B cell (primary cell): ENCODE measurements around the gene HOXB3. TPM values are rescaled to one million over a fixed set of nuclear protein-coding genes. Genes with fewer than 3 reads are reported as not detected.
A peak's percentile ranks its signal among the peaks of the same experiment; 100 is the strongest.

ENCODE experiments used
- ATAC-seq: fragments of 200-7000 bp; cut with Tn5 transposase; one replicate; pipeline ENCODE4 v1.10.0; 2021; ENCODE audit warnings: low read depth, mild to moderate bottlenecking, moderate number of reproducible peaks, moderate library complexity
- CTCF ChIA-PET: fragments of 350-600 bp; sonication (Branson Sonifier 250); formaldehyde crosslinking; loops from one replicate; lab custom pipeline; 2021; ENCODE audit warnings: antibody characterized with exemption, inconsistent platforms; lab: Charles Lee
- POLR2A ChIA-PET: fragments of 350-600 bp; sonication (Branson Sonifier 250); formaldehyde crosslinking; loops from one replicate; lab custom pipeline; 2021; ENCODE audit warnings: antibody characterized with exemption; lab: Charles Lee
- DNase-seq: peaks from one replicate; pipeline ENCODE4 v3.0.0; 2013
- H2AFZ ChIP-seq: 2 replicates; pipeline ENCODE4 v1.6.1; 2012; ENCODE audit warnings: mild to moderate bottlenecking, low read depth, low read length; ENCODE audit not compliant: insufficient read depth, poor library complexity, severe bottlenecking
- H3K27ac ChIP-seq, 2 donors: 1 replicate in 1 of 2; 2 replicates in 1 of 2; pipeline ENCODE4 v1.5.1; 2012 to 2013; ENCODE audit warnings: low read length in 2 of 2, mild to moderate bottlenecking in 2 of 2, moderate library complexity in 1 of 2
- H3K27me3 ChIP-seq, 4 experiments: fragments of 200-600 bp in 1 of 4; sonication (generic) in 1 of 4; replicated peaks in 1 of 4; 1 replicate in 2 of 4; 2 replicates in 2 of 4; pipeline versions ENCODE4 v1.6.1 to v1.7.0; 2013 to 2016; ENCODE audit warnings: low read length in 3 of 4, mild to moderate bottlenecking in 2 of 4, mixed read lengths in 1 of 4, moderate library complexity in 1 of 4; ENCODE audit not compliant: insufficient read depth in 4 of 4, control insufficient read depth in 3 of 4; ENCODE audit errors: control extremely low read depth in 1 of 4
- H3K36me3 ChIP-seq, 2 experiments: replicated peaks in 1 of 2; 1 replicate in 1 of 2; 2 replicates in 1 of 2; pipeline versions ENCODE4 v1.6.1 to v1.7.1; 2013; ENCODE audit warnings: low read length in 1 of 2; ENCODE audit not compliant: insufficient read depth in 2 of 2, control insufficient read depth in 1 of 2; ENCODE audit errors: control extremely low read depth in 1 of 2, extremely low read depth in 1 of 2
- H3K4me1 ChIP-seq, 2 donors: fragments of 200-600 bp in 1 of 2; sonication (generic) in 1 of 2; 1 replicate in 1 of 2; 2 replicates in 1 of 2; pipeline versions ENCODE4 v1.5.1 to v1.6.1; 2013 to 2017; ENCODE audit warnings: low read length in 2 of 2; ENCODE audit not compliant: control insufficient read depth in 2 of 2, insufficient read depth in 2 of 2
- H3K4me2 ChIP-seq: replicated peaks from 2 replicates; pipeline ENCODE3; 2012; ENCODE audit warnings: mild to moderate bottlenecking, low read depth, low read length; ENCODE audit not compliant: poor library complexity, severe bottlenecking
- H3K4me3 ChIP-seq, 5 experiments: fragments of 200-600 bp in 1 of 5; sonication (generic) in 1 of 5; 1 replicate in 3 of 5; 2 replicates in 2 of 5; pipeline versions ENCODE4 v1.5.1 to v1.7.0; 2011 to 2016; ENCODE audit warnings: low read length in 4 of 5, mild to moderate bottlenecking in 4 of 5, low read depth in 2 of 5, control low read depth in 1 of 5, moderate library complexity in 1 of 5; ENCODE audit not compliant: insufficient read depth in 1 of 5; ENCODE audit errors: control extremely low read depth in 1 of 5, extremely low read depth in 1 of 5
- H3K79me2 ChIP-seq: fragments of 200-600 bp; sonication (generic); one replicate; pipeline ENCODE4 v1.6.0; 2016; ENCODE audit warnings: low read length; ENCODE audit not compliant: control insufficient read depth, insufficient read depth
- H3K9ac ChIP-seq: fragments of 200-600 bp; sonication (generic); 2 replicates; pipeline ENCODE4 v1.6.1; 2017; ENCODE audit warnings: mild to moderate bottlenecking, low read length, moderate library complexity
- H3K9me3 ChIP-seq, 3 donors: one replicate each; pipeline versions ENCODE4 v1.6.1 to v1.7.1; 2013; ENCODE audit warnings: low read length in 2 of 3; ENCODE audit not compliant: control insufficient read depth in 2 of 3, insufficient read depth in 1 of 3; ENCODE audit errors: control extremely low read depth in 1 of 3
- H4K20me1 ChIP-seq: 2 replicates; pipeline ENCODE4 v1.6.0; 2012; ENCODE audit warnings: mild to moderate bottlenecking, low read length; ENCODE audit not compliant: insufficient read depth, control insufficient read depth, poor library complexity, severe bottlenecking
- H3K27ac Mint-ChIP-seq: one replicate; pipeline ENCODE4 v1.8.0; 2021; ENCODE audit warnings: mixed read lengths
- H3K27me3 Mint-ChIP-seq: one replicate; pipeline ENCODE4 v1.8.0; 2021; ENCODE audit warnings: mixed read lengths
- H3K4me1 Mint-ChIP-seq: one replicate; pipeline ENCODE4 v1.8.0; 2021; ENCODE audit warnings: mixed read lengths
- H3K4me3 Mint-ChIP-seq: one replicate; pipeline ENCODE4 v1.8.0; 2021; ENCODE audit warnings: mixed read lengths
- H3K9me3 Mint-ChIP-seq: one replicate; pipeline ENCODE4 v1.8.0; 2022; ENCODE audit warnings: mixed read lengths; ENCODE audit not compliant: insufficient read depth
- CTCF ChIP-seq: fragments of 200-600 bp; IDR thresholded peaks from one replicate; pipeline ENCODE4 v1.8.0; 2022; ENCODE audit warnings: antibody characterized with exemption, mild to moderate bottlenecking
- EZH2 ChIP-seq: IDR thresholded peaks from 2 replicates; pipeline ENCODE4 v1.6.1; 2012; ENCODE audit warnings: borderline replicate concordance, low read depth, mild to moderate bottlenecking, moderate library complexity, low read length; ENCODE audit not compliant: insufficient read depth, poor library complexity, severe bottlenecking
- WGBS: methylation state at CpG from one replicate; pipeline ENCODE4 v1.1.5; 2013; ENCODE audit warnings: missing lambda C conversion rate; ENCODE audit not compliant: insufficient coverage; 5-methylcytosine and 5-hydroxymethylcytosine counted together
- intact Hi-C: fragments of 100-400 bp; cut with micrococcal nuclease; formaldehyde crosslinking; loops from one replicate; pipeline ENCODE4 v1.10.0; 2022
- polyA plus RNA-seq: library from polyadenylated mRNA; depleted of rRNA; stranded (reverse); fragments of >200 nt; gene quantifications from 2 replicates; pipeline ENCODE4 v1.2.3, GENCODE V29; 2012
- total RNA-seq, 2 donors: library from RNA; stranded (reverse); fragments of 120-200 nt in 1 of 2; gene quantifications; 1 replicate in 1 of 2; 2 replicates in 1 of 2; pipeline versions ENCODE4 v1.2.3 to v1.2.4, GENCODE V29; 2013 to 2022

Gene HOXB3
- total and polyA plus RNA-seq, 2 donors (not counting 1 experiment from before 2014, with no cell fraction given), result 3.0 to 4.0 TPM

DNA sequence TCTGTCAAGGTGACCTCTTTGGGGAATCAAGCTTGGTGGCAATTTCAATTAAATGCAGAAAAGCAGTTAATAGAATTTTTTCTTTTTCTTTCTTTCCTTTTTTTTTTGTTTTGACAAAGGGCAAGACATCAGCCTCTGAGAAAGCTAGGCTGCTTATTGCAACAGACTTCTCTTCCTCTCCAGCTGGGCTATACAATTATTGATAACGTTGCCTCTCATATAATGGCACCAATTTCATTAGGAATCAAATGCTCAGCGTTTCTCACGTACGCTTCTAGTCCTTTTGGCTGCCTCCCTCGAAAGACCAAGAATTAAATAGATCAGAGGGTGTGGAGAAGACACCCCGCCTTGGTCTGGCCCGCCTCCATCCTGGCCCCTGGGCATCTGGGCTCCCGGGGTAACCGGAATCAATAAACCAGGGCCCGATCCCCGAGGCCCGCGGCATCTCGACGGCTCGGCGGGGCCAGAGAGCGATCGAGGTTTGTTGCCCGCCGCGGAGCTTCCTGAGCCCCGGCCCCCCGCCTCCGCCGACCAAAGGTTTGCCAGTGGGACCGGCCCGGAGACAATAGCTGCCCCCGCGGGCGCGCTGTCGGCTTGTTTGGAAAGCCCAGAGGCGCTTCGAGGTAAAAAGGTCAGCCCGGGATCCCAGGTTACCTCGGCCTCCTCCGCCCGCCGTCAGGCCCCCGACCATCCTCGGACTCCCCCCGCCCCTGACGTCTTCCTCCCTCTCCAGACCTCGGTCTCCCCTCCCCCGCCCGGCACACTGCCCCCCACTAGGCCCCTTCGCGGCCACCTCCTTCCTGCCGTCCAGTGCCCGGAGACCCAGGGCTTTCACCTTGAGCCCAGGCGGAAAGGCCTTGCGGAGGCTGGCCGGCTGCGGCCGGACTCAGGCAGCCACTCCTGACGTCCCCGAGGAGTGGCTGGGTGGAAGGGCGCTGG is 63.2 kb downstream of the HOXB3 start:
- no peaks in the 10 kb centered on the region for H3K79me2 ChIP-seq
- H2AFZ ChIP-seq, result no peak overlapping the region
- intact Hi-C loops, result no loop called here
- CTCF ChIA-PET, result no interaction called here
- no peak overlapping the region for H3K4me3 ChIP-seq
- H3K27me3 ChIP-seq, result peaks cover 0 to 42% (median 25%) of the 10 kb centered on the region in 4 experiments
- H3K27ac Mint-ChIP-seq, result no peak overlapping the region
- H4K20me1 ChIP-seq, result no peaks in the 10 kb centered on the region
- H3K9me3 ChIP-seq, result no peaks in the 10 kb centered on the region
- ATAC-seq (no peak), DNase-seq (no peak)
- peak overlapping the region; percentile 48 for H3K4me2 ChIP-seq
- H3K9me3 Mint-ChIP-seq, result no peaks in the 10 kb centered on the region
- POLR2A ChIA-PET, result no interaction called here
- H3K4me1 ChIP-seq, result peaks cover 8 to 11% of the 10 kb centered on the region in 2 donors
- no peak overlapping the region for H3K4me3 Mint-ChIP-seq
- peaks cover 51% of the 10 kb centered on the region for H3K27me3 Mint-ChIP-seq
- WGBS, result 32% methylated on average over 45 of the region's 59 CpGs
- no peak overlapping the region for H3K27ac ChIP-seq
- TF ChIP-seq CTCF (no peak), EZH2 (no peak)
- H3K9ac ChIP-seq, result no peak overlapping the region
- no peaks in the 10 kb centered on the region for H3K36me3 ChIP-seq
- no peaks in the 10 kb centered on the region for H3K4me1 Mint-ChIP-seq

DNA sequence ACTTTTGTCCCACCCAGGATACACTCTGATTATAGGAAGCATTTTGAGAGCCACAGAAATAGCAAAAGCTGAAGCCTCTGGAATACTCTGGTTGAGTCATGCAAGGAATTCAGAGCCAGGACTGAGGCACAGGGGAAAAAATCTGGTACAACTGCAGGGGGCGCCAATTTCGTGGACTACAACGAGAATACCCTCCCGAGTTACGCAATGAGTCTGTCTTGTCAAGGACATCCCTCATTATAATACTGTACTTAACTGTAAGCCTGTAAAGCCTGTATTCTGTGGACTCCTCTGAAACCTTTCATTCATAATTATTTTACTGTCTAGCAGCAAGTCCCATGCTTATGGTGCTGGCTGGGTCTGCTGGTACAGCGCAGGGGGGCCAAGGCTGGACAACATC is 67.0 kb downstream of the HOXB3 start:
- no peaks in the 10 kb centered on the region for H3K4me1 Mint-ChIP-seq
- no peak overlapping the region for H3K4me3 ChIP-seq
- CTCF ChIA-PET, result no interaction called here
- ATAC-seq (no peak), DNase-seq (no peak)
- H3K36me3 ChIP-seq, result no peaks in the 10 kb centered on the region
- intact Hi-C loops, result no loop called here
- TF ChIP-seq CTCF, result no peak
- no peak for TF ChIP-seq EZH2
- H3K9me3 ChIP-seq, result no peaks in the 10 kb centered on the region
- H3K4me1 ChIP-seq, result peaks cover 8 to 11% of the 10 kb centered on the region in 2 donors
- no peak overlapping the region for H3K4me2 ChIP-seq
- peaks cover 64% of the 10 kb centered on the region for H3K27me3 Mint-ChIP-seq
- no peaks in the 10 kb centered on the region for H3K79me2 ChIP-seq
- H3K9me3 Mint-ChIP-seq, result no peaks in the 10 kb centered on the region
- no peak overlapping the region for H3K27ac ChIP-seq
- no peaks in the 10 kb centered on the region for H4K20me1 ChIP-seq
- POLR2A ChIA-PET, result no interaction called here
- no peak overlapping the region for H3K9ac ChIP-seq
- whole genome bisulfite sequencing, result 73% methylated on average over 3 of the region's 6 CpGs
- peaks cover 0 to 48% (median 25%) of the 10 kb centered on the region in 4 experiments for H3K27me3 ChIP-seq
- H3K4me3 Mint-ChIP-seq, result no peak overlapping the region
- no peak overlapping the region for H3K27ac Mint-ChIP-seq
- H2AFZ ChIP-seq, result no peak overlapping the region
